GM19397 (cell line): ENCODE data around the gene EPHA1.
"Not testable (repeated sequence)": the region's sequence is repeated elsewhere in the genome, so short reads cannot be mapped to it uniquely, and the experiment has no call there.

Experiments
- ATAC-seq: cut with Tn5 transposase; IDR thresholded peaks from one replicate; pipeline ENCODE4 v1.9.1; 2021; ENCODE audit warnings: mild to moderate bottlenecking, moderate library complexity; ENCODE audit not compliant: unreplicated experiment

The EPHA1 gene

GRCh38 chr7:143405173-143406001, 3.3 kb downstream of the EPHA1 start:
- ATAC-seq = no peak

- not testable (repeated sequence) for ATAC-seq
Observed at GRCh38 chr7:143402233-143402632, 6.4 kb downstream of the EPHA1 start.

- no peak for ATAC-seq
Observed at GRCh38 chr7:143401265-143401664, 7.4 kb downstream of the EPHA1 start.

GRCh38 chr7:143399642-143400041, 9.0 kb downstream of the EPHA1 start:
- ATAC-seq = no peak

- ATAC-seq = no peak
Observed at GRCh38 chr7:143399151-143399550, 9.5 kb downstream of the EPHA1 start.

DNA sequence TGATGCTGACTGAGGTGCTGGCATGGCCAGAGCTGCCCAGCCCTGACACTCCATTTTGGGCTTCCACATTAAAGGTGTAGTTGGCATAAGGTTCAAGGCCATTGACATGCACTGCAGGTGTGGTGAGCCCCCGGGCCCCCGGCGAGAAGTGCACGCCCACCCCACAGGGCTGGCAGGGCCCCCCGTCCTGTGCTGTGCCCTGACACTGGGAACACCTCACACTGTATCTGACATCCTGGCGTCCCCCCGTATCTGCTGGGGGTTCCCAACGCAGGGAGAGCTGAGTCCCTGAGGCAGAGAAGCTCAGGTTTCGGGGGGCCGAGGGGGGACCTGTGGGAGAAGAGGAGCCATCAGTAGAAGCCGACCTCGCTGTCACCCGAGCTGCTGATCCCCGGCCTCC, 10.0 kb downstream of the EPHA1 start:
- ATAC-seq = no peak

DNA sequence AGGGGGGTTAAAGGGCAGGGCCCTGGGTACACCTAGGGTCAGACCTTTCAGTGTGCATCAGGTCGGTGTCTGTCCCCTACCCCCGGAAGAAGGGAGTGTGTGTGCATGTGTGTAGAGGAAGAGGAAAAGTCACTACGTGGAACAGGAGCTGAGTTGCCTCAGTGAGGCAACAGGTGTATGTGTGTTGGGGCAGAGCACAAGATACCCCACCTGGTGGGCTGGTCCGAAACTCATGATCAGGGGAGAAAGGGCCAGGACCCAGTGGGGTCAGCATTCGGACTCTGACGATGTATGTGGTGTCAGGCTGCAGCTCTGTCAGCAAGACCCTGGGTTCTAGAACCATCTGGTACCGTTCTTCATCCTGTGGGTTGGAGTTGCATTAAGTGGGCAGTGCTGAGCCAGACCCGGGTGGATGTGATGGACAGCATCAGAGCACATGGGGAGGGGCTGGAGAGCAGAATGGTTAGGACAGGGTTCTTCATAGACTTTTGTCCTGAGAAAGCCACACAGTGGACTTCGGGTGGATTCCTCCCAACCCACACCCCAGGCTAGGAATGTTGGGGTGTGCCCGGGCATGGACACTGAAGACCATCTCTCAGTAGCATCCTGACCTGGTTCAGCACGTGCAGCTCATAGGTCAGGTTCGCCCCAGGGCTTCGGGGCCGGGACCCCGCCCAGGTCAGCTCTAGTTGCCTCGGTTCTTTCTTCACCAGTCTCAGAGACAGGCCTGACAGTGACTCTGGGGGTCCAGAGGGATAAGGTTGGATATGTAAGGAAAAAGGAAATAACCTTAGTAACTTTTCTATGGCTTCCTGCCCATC, 10.7 kb downstream of the EPHA1 start:
- ATAC-seq = no peak

DNA sequence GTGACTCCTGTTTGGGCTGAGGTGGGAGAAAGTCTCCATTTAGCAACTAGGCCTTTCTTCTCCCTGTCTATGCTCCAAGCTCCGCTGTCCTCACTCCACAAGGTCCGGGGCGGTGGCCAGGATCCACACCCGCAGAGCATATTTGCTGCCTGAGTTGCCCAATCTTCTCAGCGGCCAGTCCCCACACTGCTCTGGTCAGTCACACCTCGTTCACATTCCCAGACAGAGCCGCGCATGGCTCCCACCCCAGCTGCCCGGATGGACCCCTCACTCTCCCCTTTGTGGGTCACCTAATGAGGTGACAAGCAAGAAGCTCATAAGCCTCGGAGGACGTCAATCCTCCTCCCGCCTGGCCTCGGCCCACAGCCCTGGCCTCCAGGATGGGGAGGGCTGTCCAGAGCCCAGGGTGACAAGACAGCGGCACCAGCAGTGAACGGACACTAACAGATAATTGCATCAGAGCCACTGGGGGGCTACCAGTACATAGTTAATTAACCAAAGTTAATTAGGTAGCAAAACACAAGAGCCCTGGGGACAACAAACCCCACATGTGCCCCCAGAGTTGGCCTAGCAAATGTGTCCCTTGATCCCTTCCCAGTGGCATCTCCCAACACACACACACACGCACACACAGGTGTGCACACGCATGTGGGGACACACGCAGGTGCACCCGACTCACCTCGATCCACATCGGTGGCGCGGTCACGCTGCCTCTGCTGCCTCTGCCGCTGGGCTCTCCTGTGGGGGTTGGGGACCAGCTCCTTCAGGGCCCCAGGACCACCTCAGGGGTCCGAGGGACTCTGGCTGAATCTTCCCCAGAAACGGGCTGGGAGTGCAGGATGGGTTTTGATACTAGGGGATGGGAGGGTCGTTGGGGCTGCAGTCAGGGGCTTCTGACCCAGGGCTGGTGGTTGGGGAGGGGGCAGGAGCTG, 11.8 kb downstream of the EPHA1 start:
- ATAC-seq = no peak

GRCh38 chr7:143396182-143396581, 12.5 kb downstream of the EPHA1 start:
- ATAC-seq = no peak

GRCh38 chr7:143395187-143396149, 13.2 kb downstream of the EPHA1 start:
- no peak for ATAC-seq

DNA sequence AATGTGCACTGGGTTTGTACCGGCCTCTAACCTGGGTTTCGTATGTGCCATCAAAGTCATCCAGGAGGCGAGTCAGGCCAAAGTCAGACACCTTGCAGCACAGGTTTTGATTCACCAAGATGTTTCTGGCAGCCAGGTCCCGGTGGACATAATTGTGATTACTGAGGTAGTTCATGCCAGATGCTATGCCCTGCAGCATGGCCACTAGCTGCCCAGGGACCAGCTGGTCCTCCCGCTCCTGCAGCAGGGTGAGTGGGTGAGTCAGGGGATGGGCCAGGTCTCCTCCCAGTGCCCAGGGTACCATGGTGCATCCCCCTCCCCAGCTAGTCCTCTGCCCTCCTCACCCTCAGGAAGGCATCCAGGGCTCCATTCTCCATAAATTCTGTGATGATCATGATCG, 13.9 kb downstream of the EPHA1 start:
- ATAC-seq = no peak

GRCh38 chr7:143394068-143394467, 14.6 kb downstream of the EPHA1 start:
- no peak for ATAC-seq

GRCh38 chr7:143393267-143394041, 15.2 kb downstream of the EPHA1 start:
- no peak for ATAC-seq

- ATAC-seq = no peak
Observed at GRCh38 chr7:143392875-143393266, 15.8 kb downstream of the EPHA1 start.

DNA sequence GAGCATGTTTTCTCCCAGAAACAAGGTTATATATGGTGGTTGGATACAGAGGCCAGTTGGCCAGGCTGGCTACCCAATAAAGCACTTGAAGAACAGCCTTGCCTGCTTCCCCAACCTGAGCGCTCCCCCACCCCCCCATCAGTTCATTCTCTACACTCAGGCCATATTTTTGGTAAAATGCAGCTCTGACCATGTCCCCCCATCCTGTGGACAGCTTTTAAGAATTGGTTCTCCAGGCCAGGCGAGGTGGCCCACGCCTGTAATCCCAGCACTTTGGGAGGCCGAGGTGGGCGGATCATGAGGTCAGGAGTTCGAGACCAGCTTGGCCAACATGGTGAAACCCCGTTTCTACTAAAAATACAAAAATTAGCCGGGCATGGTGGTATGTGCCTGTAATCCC, 16.2 kb downstream of the EPHA1 start:
- not testable (repeated sequence) for ATAC-seq

DNA sequence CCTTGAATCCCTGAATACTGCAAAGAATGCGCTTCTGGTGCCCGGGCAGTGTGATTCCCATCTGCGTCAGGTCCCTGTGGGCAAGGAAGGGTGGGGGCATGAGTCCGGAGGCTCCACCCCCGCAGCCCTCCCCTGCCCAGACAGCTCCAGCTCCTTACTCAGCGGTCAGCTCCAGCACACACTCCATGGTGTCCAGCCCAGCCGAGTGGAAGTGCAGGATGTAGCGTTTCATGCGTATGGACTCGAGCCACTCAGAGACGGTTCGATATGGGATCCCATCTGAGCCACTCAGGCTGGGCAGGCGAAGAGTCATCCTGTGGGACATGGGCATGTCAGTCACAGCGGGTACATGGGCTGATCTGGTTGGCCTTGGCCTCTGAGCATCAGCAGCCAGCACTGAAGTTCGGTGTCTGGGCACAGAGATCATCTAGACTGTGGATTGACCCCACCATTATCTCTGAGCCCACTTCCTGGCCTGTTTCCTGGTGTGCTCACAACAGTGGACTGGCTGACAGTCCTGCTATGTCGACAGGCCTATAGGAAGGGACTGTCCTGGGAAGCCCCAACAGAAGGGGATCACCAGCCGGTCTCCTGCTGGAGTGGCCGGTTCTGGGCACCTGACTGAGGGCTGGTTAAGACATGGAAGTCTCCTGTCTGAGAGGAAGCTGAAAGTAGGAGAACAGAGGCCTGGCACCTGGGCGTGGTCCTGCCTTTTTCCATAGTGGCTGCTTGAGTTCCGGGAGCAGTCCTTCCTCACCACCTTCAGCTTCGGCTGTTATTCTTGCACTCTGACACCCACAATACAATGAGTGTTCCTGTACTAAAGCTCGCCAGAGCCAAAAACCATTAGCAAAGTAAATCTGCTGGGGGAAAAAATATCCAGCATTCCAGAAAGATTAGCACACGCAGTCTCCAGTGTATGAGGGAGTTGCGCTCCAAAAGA, 16.9 kb downstream of the EPHA1 start:
- no peak for ATAC-seq

- ATAC-seq = no peak
Observed at GRCh38 chr7:143390773-143391317, 17.8 kb downstream of the EPHA1 start.
